HCT116 (cell line): ENCODE results near the gene DMKN. TPM values are rescaled to one million over a fixed set of nuclear protein-coding genes. Genes with fewer than 3 reads are reported as not detected.

ENCODE experiments used
- ATAC-seq: fragments of 200-7000 bp; cut with Tn5 transposase; 2 replicates; pipeline ENCODE4 v1.9.1; 2020; ENCODE audit warnings: mild to moderate bottlenecking, moderate library complexity
- BruUV-seq: library from RNA; stranded (reverse); fragments of 400-500 nt; replicated peaks from 2 replicates; lab custom pipeline; 2021; lab: Mats Ljungman, UMichigan
- CTCF ChIA-PET: fragments of 300-600 bp; sonication (Branson Sonifier 250); formaldehyde crosslinking; loops from one replicate; lab custom pipeline; 2021; ENCODE audit warnings: antibody characterized with exemption; lab: Charles Lee
- POLR2A ChIA-PET: fragments of 300-600, 350-600 bp; sonication (Branson Sonifier 250); formaldehyde crosslinking; loops from one replicate; lab custom pipeline; 2021; ENCODE audit warnings: antibody characterized with exemption; lab: Charles Lee
- RAD21 ChIA-PET, 2 experiments: fragments of 300-600 bp; sonication (Branson Sonifier 250); formaldehyde crosslinking; loops; one replicate each; lab custom pipeline; 2023; ENCODE audit warnings: low total read pairs in 2 of 2; ENCODE audit not compliant: uncharacterized antibody in 2 of 2, unreplicated experiment in 2 of 2, low non-redundant PET in 1 of 2; lab: Charles Lee
- DNase-seq: peaks from one replicate; pipeline ENCODE4 v3.0.0-alpha.2; 2010; ENCODE audit warnings: low read depth, low spot score
- H2AFZ ChIP-seq: fragments of 200-600 bp; shearing (Covaris generic), sonication (generic); 2 replicates; pipeline ENCODE4 v1.6.1; 2017; ENCODE audit warnings: low read depth, mixed run types, mixed read lengths, antibody characterized with exemption, low read length; ENCODE audit not compliant: poor library complexity, severe bottlenecking
- H3K27ac ChIP-seq: 2 replicates; pipeline ENCODE4 v1.5.1; 2012; ENCODE audit warnings: low read depth, low read length
- H3K27me3 ChIP-seq: fragments of 200-600 bp; sonication (generic); 2 replicates; pipeline ENCODE4 v1.6.1; 2016; ENCODE audit warnings: mixed run types, low read length, mixed read lengths; ENCODE audit not compliant: insufficient read depth
- H3K36me3 ChIP-seq, 2 experiments: fragments of 200-500 bp in 1 of 2; fragments of 200-600 bp in 1 of 2; sonication (Bioruptor generic) in 1 of 2; sonication (generic) in 1 of 2; 2 replicates each; pipeline versions ENCODE4 v1.5.1 to v1.6.1; 2014 to 2016; ENCODE audit warnings: low read length in 2 of 2, inconsistent platforms in 1 of 2, mixed read lengths in 1 of 2, mixed run types in 1 of 2; ENCODE audit not compliant: insufficient read depth in 2 of 2, control insufficient read depth in 1 of 2
- H3K4me1 ChIP-seq, 2 experiments: fragments of 200-600 bp in 1 of 2; sonication (generic) in 1 of 2; 2 replicates each; pipeline versions ENCODE4 v1.5.1 to v1.6.1; 2012 to 2017; ENCODE audit warnings: low read length in 2 of 2, inconsistent platforms in 1 of 2, mild to moderate bottlenecking in 1 of 2, mixed read lengths in 1 of 2, mixed run types in 1 of 2, moderate library complexity in 1 of 2; ENCODE audit not compliant: insufficient read depth in 2 of 2, control insufficient read depth in 1 of 2
- H3K4me2 ChIP-seq: fragments of 200-600 bp; sonication (generic); 2 replicates; pipeline ENCODE4 v1.6.1; 2017; ENCODE audit warnings: mixed run types, low read length, mixed read lengths
- H3K4me3 ChIP-seq, 2 experiments: fragments of 200-600 bp in 1 of 2; sonication (generic) in 1 of 2; replicated peaks in 1 of 2; 2 replicates each; pipeline ENCODE4 v1.5.1; 2011 to 2016; ENCODE audit warnings: low read length in 2 of 2, control low read depth in 1 of 2, low read depth in 1 of 2, mild to moderate bottlenecking in 1 of 2, mixed read lengths in 1 of 2, mixed run types in 1 of 2
- H3K79me2 ChIP-seq: fragments of 200-600 bp; sonication (generic); 2 replicates; pipeline ENCODE4 v1.6.1; 2017; ENCODE audit warnings: mild to moderate bottlenecking, mixed run types, low read length, moderate library complexity, mixed read lengths; ENCODE audit not compliant: insufficient read depth
- H3K9ac ChIP-seq: fragments of 200-600 bp; sonication (generic); 2 replicates; pipeline ENCODE4 v1.6.1; 2016; ENCODE audit warnings: low read length, mixed read lengths
- H3K9me2 ChIP-seq: fragments of 200-600 bp; sonication (generic), shearing (Covaris generic); 2 replicates; pipeline ENCODE4 v1.6.1; 2017; ENCODE audit warnings: mixed run types, mild to moderate bottlenecking, moderate library complexity; ENCODE audit not compliant: insufficient read depth
- H3K9me3 ChIP-seq, 2 experiments: fragments of 200-500 bp in 1 of 2; fragments of 200-600 bp in 1 of 2; sonication (Bioruptor generic) in 1 of 2; sonication (generic) in 1 of 2; 2 replicates each; pipeline ENCODE4 v1.6.1; 2014 to 2017; ENCODE audit warnings: low read length in 2 of 2, mixed read lengths in 2 of 2, inconsistent platforms in 1 of 2, low read depth in 1 of 2, mild to moderate bottlenecking in 1 of 2, mixed run types in 1 of 2, moderate library complexity in 1 of 2; ENCODE audit not compliant: control insufficient read depth in 1 of 2, insufficient read depth in 1 of 2
- H4K20me1 ChIP-seq: fragments of 200-600 bp; sonication (generic), shearing (Covaris generic); 2 replicates; pipeline ENCODE4 v1.6.1; 2017; ENCODE audit warnings: mixed run types, mild to moderate bottlenecking, moderate library complexity; ENCODE audit not compliant: insufficient read depth
- CEBPB ChIP-seq: IDR thresholded peaks from 2 replicates; pipeline ENCODE4 v1.6.1; 2012; ENCODE audit warnings: low read depth
- CTCF ChIP-seq, 3 experiments: fragments of 200-600 bp in 1 of 3; sonication (generic) in 1 of 3; IDR thresholded peaks in 2 of 3; conservative IDR thresholded peaks in 1 of 3; 2 replicates each; pipeline ENCODE4 v1.5.1; 2012 to 2017; ENCODE audit warnings: low read depth in 2 of 3, low read length in 2 of 3, antibody characterized with exemption in 1 of 3, borderline replicate concordance in 1 of 3, control low read depth in 1 of 3, mild to moderate bottlenecking in 1 of 3, mixed read lengths in 1 of 3, mixed run types in 1 of 3, moderate library complexity in 1 of 3; ENCODE audit not compliant: insufficient read depth in 1 of 3
- EGR1 ChIP-seq: IDR thresholded peaks from 2 replicates; pipeline ENCODE4 v1.6.1; 2012; ENCODE audit warnings: low read depth
- EZH2 ChIP-seq: fragments of 200-600 bp; sonication (generic); IDR thresholded peaks from 2 replicates; pipeline ENCODE4 v1.6.1; 2017; ENCODE audit warnings: antibody characterized with exemption, mixed run types
- MAX ChIP-seq: IDR thresholded peaks from 2 replicates; pipeline ENCODE4 v1.6.1; 2012
- RAD21 ChIP-seq: IDR thresholded peaks from 2 replicates; pipeline ENCODE4 v1.6.1; 2012; ENCODE audit warnings: low read depth, mild to moderate bottlenecking
- REST ChIP-seq: IDR thresholded peaks from 2 replicates; pipeline ENCODE4 v1.6.1; 2012; ENCODE audit warnings: low read depth
- ZFX ChIP-seq: fragments of 450-650 bp; IDR thresholded peaks from 2 replicates; pipeline ENCODE4 v1.6.1; 2017
- intact Hi-C: fragments of 100-400 bp; cut with micrococcal nuclease; formaldehyde crosslinking; loops from 2 replicates; pipeline ENCODE4 v1.10.0; 2022
- total RNA-seq: library from RNA; stranded (reverse); gene quantifications from one replicate; pipeline ENCODE4 v1.2.1, GENCODE V29; 2021; ENCODE audit not compliant: unreplicated experiment

DMKN gene
- total RNA-seq, 1 experiment from 2014 or later = 246 TPM

- TF ChIP-seq REST = no peak
These were observed 53.9 kb downstream of the DMKN start (continued) for GRCh38 chr19:35459414-35460082.

- H3K79me2 ChIP-seq = no peaks in the 10 kb centered on the region
- no peak overlapping the region for H3K27ac ChIP-seq
- no peaks in the 10 kb centered on the region for H3K9me2 ChIP-seq
- no peaks in the 10 kb centered on the region for H3K9me3 ChIP-seq
- 0 out of 2 replicates have a peak, but pooled peaks cover 5% of the 10 kb centered on the region for H3K27me3 ChIP-seq
- ATAC-seq (no peak), DNase-seq (no peak)
- H3K36me3 ChIP-seq = no peaks in the 10 kb centered on the region
- H3K4me3 ChIP-seq = no peak overlapping the region
- no peak overlapping the region for H2AFZ ChIP-seq
- intact Hi-C loops = no loop called here
- H3K4me2 ChIP-seq = no peak overlapping the region
- no peaks in the 10 kb centered on the region for H3K4me1 ChIP-seq
- H4K20me1 ChIP-seq = no peaks in the 10 kb centered on the region
- POLR2A ChIA-PET = no interaction called here
- RAD21 ChIA-PET = no interaction called here
- H3K9ac ChIP-seq = no peak overlapping the region
- BruUV-seq = no TSS peak
- CTCF ChIA-PET = no interaction called here
- TF ChIP-seq CEBPB (no peak), RAD21 (no peak), MAX (no peak), EZH2 (no peak), EGR1 (no peak), ZFX (no peak), CTCF (IDR thresholded peaks at IDR 0.05 in 2 of 3, conservative IDR thresholded peaks at IDR 0.05 in 1 of 3; ENCODE audit: borderline replicate concordance in 1 of 3, insufficient read depth in 1 of 3, low read depth in 2 of 3, low read length in 2 of 3) (no peak)
- TF ChIP-seq, all 23 proteins: peak for 0
These were observed 54.6 kb downstream of the DMKN start for GRCh38 chr19:35458731-35459391.
